Activated CD8-positive, alpha-beta T cell treated with anti-CD3 and anti-CD28 coated beads for 36 hours (primary cell): Measurements from ENCODE around the gene TYROBP. TPM values are rescaled to one million over a fixed set of nuclear protein-coding genes. Genes with fewer than 3 reads are reported as not detected.
A peak's percentile ranks its signal among the peaks of the same experiment; 100 is the strongest.

ENCODE experiments used
- ATAC-seq: fragments of 200-7000 bp; cut with Tn5 transposase; one replicate; pipeline ENCODE4 v1.10.0; 2021; ENCODE audit warnings: mild to moderate bottlenecking, moderate library complexity
- CTCF ChIA-PET: fragments of 350-600 bp; sonication (Branson Sonifier 250); formaldehyde crosslinking; loops from one replicate; lab custom pipeline; 2021; ENCODE audit warnings: antibody characterized with exemption; lab: Charles Lee
- POLR2A ChIA-PET: fragments of 350-600 bp; sonication (Branson Sonifier 250); formaldehyde crosslinking; loops from one replicate; lab custom pipeline; 2021; ENCODE audit warnings: antibody characterized with exemption; lab: Charles Lee
- DNase-seq: peaks from one replicate; pipeline ENCODE4 v3.0.0-alpha.2; 2020
- H3K27ac Mint-ChIP-seq: one replicate; pipeline ENCODE4 v1.8.0; 2021; ENCODE audit warnings: mild to moderate bottlenecking, mixed read lengths
- H3K27me3 Mint-ChIP-seq: one replicate; pipeline ENCODE4 v1.8.0; 2021; ENCODE audit warnings: mixed read lengths
- H3K36me3 Mint-ChIP-seq: one replicate; pipeline ENCODE4 v1.8.0; 2021; ENCODE audit warnings: low read depth, mixed read lengths
- H3K4me1 Mint-ChIP-seq: one replicate; pipeline ENCODE4 v1.8.0; 2021; ENCODE audit warnings: low read depth, mixed read lengths
- H3K4me3 Mint-ChIP-seq: one replicate; pipeline ENCODE4 v1.8.0; 2021; ENCODE audit warnings: mild to moderate bottlenecking, moderate library complexity, mixed read lengths
- H3K9me3 Mint-ChIP-seq: one replicate; pipeline ENCODE4 v1.8.0; 2021; ENCODE audit warnings: mixed read lengths
- intact Hi-C: fragments of 100-400 bp; cut with micrococcal nuclease; formaldehyde crosslinking; loops from one replicate; pipeline ENCODE4 v1.10.0; 2022
- total RNA-seq, 2 experiments: library from RNA; stranded (reverse); gene quantifications; one replicate each; pipeline ENCODE4 v1.2.3, GENCODE V29; 2021
- TF ChIP-seq, protein P1 (sequence below): fragments of 200-600 bp; IDR thresholded peaks from one replicate; pipeline ENCODE4 v1.8.0; 2022; ENCODE audit warnings: antibody characterized with exemption, mild to moderate bottlenecking

Gene TYROBP
- total RNA-seq, 2 experiments from 2014 or later: 0.81 to 1.5 TPM

DNA sequence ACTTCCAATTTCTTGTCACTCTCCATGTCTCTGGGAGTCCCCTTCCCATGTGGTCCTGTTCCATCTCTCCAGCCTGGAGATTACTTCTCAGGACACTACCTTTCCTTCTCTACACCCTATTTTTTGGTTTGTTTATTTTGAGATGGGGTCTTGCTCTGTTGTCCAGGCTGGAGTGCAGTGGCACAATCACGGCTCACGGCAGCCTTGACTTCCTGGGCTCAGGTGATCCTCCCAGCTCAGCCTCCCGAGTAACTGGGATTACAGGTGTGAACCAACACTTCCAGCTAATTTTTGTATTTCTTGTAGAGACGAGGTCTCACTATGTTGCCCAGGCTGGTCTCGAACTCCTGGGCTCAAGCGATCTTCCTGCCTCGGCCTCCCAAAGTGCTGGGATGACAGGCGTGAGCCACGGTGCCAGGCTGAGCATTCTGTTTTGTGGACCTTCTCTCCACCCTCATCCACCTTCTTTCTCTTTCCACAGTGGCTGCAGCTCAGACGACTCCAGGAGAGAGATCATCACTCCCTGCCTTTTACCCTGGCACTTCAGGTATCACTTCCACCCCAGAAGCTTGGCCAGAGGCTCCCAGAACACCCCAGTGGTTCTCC is 5.1 kb downstream of the TYROBP start:
- TF ChIP-seq, protein P1, sequence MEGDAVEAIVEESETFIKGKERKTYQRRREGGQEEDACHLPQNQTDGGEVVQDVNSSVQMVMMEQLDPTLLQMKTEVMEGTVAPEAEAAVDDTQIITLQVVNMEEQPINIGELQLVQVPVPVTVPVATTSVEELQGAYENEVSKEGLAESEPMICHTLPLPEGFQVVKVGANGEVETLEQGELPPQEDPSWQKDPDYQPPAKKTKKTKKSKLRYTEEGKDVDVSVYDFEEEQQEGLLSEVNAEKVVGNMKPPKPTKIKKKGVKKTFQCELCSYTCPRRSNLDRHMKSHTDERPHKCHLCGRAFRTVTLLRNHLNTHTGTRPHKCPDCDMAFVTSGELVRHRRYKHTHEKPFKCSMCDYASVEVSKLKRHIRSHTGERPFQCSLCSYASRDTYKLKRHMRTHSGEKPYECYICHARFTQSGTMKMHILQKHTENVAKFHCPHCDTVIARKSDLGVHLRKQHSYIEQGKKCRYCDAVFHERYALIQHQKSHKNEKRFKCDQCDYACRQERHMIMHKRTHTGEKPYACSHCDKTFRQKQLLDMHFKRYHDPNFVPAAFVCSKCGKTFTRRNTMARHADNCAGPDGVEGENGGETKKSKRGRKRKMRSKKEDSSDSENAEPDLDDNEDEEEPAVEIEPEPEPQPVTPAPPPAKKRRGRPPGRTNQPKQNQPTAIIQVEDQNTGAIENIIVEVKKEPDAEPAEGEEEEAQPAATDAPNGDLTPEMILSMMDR: no peak
- Mint-ChIP-seq H3K36me3 (peaks cover 23% of the 10 kb centered on the region), H3K4me1 (peaks cover 46% of the 10 kb centered on the region), H3K27ac (peak overlapping the region; percentile 96), H3K9me3 (no peaks in the 10 kb centered on the region), H3K4me3 (peak overlapping the region; percentile 86), H3K27me3 (no peaks in the 10 kb centered on the region)
- intact Hi-C loops: loop anchor here (2.0 kb wide), 1 partner anchor 190 kb away; no protein-coding TSS in a partner anchor
- ChIA-PET POLR2A (interaction anchor here (0.6 to 1.1 kb wide), 5 partner anchors 9 to 305 kb away, joined by 3 read pairs; partner anchors contain the start of gene WDR62), CTCF (interaction anchor here (0.8 to 3.3 kb wide), 2 partner anchors 26 to 28 kb away, joined by 5 to 12 read pairs; no protein-coding TSS in a partner anchor)
- no peak for ATAC-seq
- DNase-seq: no peak

DNA sequence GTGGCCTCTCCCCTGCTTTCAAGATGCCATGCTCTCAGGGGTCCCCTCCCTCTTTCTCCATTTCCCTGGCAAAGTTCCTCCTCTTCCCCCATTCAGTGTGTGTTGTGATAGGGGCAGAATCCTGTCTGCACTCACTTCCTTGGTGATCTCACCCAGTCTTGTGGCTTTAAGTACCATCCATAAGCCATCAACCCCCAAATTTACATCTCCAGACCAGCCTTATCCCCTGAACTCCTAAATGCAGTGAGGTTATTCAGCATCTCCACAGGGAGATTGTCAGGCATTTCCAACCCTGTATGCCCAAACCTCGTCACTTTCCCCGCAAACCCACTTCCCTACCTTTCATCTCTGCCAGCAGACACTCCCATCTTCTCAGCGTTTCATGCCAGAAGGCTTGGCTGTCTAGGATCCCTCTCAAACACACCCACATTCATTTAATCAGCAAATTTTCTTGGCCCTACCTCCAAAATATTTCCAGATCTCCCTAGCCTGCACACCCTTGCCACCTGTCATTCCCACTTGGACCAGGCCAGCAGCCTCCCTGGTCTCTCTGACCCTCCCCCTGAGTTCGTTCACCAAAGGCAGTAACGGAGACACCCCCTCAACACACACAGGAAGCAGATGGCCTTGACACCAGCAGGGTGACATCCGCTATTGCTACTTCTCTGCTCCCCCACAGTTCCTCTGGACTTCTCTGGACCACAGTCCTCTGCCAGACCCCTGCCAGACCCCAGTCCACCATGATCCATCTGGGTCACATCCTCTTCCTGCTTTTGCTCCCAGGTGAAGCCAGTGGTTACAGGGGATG is 6.0 kb downstream of the TYROBP start, which contains the start of gene HCST:
Gene HCST (plus strand): TSS at position 676 of the 808 bp plus-strand sequence. CDS start 65 bp downstream, at position 741.
- peak within 1 kb of the TSS; percentile 96 for H3K27ac Mint-ChIP-seq
- peak; percentile 35 for ATAC-seq
- TF ChIP-seq, protein P1: no peak
- no peaks in the 10 kb centered on the region for H3K27me3 Mint-ChIP-seq
- peaks cover 32% of the 10 kb centered on the region for H3K36me3 Mint-ChIP-seq
- ChIA-PET POLR2A (interaction anchor here (1.5 kb wide), 1 partner anchor 157 kb away, joined by 3 read pairs; the partner anchor contains the start of genes PSENEN and U2AF1L4), CTCF (no interaction called here)
- peaks cover 51% of the 10 kb centered on the region for H3K4me1 Mint-ChIP-seq
- DNase-seq: peak; percentile 66
- peak within 1 kb of the TSS; percentile 86 for H3K4me3 Mint-ChIP-seq
- no peaks in the 10 kb centered on the region for H3K9me3 Mint-ChIP-seq
- intact Hi-C loops: loop anchor here (2.0 kb wide), 2 partner anchors 29 to 189 kb away; no protein-coding TSS in a partner anchor

DNA sequence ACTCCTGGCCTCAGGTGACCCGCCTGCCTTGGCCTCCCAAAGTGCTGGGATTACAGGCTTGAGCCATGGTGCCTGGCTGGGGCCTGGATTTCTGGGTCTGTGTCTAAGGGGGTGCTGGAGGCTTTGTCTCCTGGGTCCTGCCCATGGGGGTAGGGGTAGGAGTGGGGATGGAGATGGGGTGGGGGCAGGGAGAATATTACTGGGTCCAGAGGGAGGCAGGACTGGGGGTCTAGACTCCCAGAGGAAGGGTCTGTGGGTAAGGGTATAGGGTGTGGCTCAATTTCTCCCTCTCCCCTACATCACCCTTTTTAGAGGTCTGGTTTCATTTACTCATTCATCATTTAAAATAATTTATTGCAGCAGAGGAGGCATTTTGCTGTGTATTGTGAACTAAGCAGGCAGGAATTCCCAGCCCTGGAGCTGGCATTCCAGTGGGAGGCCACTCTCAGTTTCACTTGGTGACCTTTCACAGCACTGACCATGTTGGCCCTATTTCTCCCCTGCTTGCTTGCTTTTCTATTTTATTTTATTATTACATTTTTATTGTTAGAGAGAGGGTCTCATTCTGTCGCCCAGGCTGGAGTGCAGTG is 6.9 kb downstream of the TYROBP start:
- peaks cover 41% of the 10 kb centered on the region for H3K36me3 Mint-ChIP-seq
- ATAC-seq (no peak), DNase-seq (no peak)
- peak overlapping the region; percentile 86 for H3K4me3 Mint-ChIP-seq
- TF ChIP-seq, protein P1: no peak
- no peaks in the 10 kb centered on the region for H3K9me3 Mint-ChIP-seq
- H3K27me3 Mint-ChIP-seq: no peaks in the 10 kb centered on the region
- peaks cover 48% of the 10 kb centered on the region for H3K4me1 Mint-ChIP-seq
- CTCF ChIA-PET: interaction anchor here (0.9 kb wide), 1 partner anchor 31 kb away, joined by 3 read pairs; no protein-coding TSS in a partner anchor
- intact Hi-C loops: loop anchor here (2.0 kb wide), 1 partner anchor 30 kb away; no protein-coding TSS in a partner anchor
- peak overlapping the region; percentile 96 for H3K27ac Mint-ChIP-seq
- POLR2A ChIA-PET: interaction anchor here (1.5 to 1.9 kb wide), 2 partner anchors 15 to 156 kb away, joined by 3 to 4 read pairs; partner anchors contain the start of genes PSENEN and U2AF1L4

DNA sequence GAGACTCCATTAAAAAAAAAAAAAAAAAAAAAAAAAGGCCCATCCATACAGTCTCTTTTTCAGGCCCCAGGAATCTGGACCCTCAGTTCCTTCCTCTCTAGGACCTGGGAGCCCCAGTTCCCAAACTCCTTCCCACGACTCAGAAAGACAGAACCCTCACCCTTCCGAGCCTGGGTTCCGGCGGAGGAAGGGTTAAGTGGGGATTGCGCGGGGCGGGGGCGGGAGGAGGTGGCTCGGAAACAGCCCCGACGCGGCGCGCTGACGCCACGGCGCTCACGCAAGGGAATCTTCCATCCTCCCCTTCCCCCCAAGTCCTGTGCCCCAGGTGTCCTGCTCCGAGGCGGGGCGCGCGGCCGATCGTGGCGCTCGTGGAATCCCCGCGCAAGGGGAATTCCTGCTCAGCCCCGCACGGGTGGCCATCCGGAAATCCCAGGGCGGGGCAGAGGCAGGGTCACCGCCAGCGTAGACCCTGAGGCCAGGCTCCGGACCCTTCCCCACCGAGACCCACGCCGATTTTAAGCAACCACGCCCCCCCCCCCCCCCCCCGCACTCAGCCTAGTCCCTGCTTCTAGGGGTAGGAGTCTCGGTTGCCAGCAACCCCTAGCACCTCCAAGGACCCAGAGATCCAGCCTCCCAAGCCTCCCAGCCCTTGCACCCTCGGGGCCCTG is 8.4 kb downstream of the TYROBP start:
- Mint-ChIP-seq H3K9me3 (no peaks in the 10 kb centered on the region), H3K4me3 (peak overlapping the region; percentile 86), H3K4me1 (peaks cover 49% of the 10 kb centered on the region), H3K36me3 (peaks cover 51% of the 10 kb centered on the region), H3K27ac (peak overlapping the region; percentile 95), H3K27me3 (no peaks in the 10 kb centered on the region)
- TF ChIP-seq, protein P1: no peak
- ATAC-seq (peak; percentile 57), DNase-seq (peak; percentile 93)
- ChIA-PET POLR2A (interaction anchor here (0.6 to 1.9 kb wide), 2 partner anchors 13 to 31 kb away, joined by 3 to 4 read pairs; no protein-coding TSS in a partner anchor), CTCF (no interaction called here)
- intact Hi-C loops: loop anchor here (2.0 kb wide), 1 partner anchor 31 kb away; no protein-coding TSS in a partner anchor
